Esophagus muscularis mucosa (tissue), 3 donors: ENCODE results near the gene CUL4A.

Experiments
- CTCF ChIP-seq, 3 experiments: fragments of 200-600 bp in 2 of 3; fragments of 450-650 bp in 1 of 3; sonication (generic) in 2 of 3; IDR thresholded peaks; one replicate each; pipeline ENCODE4 v1.5.1; 2017 to 2019; ENCODE audit warnings: antibody characterized with exemption in 3 of 3, mild to moderate bottlenecking in 2 of 3, moderate library complexity in 1 of 3
- POLR2A ChIP-seq: fragments of 450-650 bp; IDR thresholded peaks from one replicate; pipeline ENCODE4 v1.6.1; 2017; ENCODE audit warnings: antibody characterized with exemption, moderate library complexity, mild to moderate bottlenecking, low read depth
- POLR2AphosphoS5 ChIP-seq, 2 donors: sonication (generic); formaldehyde crosslinking; IDR thresholded peaks; one replicate each; pipeline ENCODE4 v1.6.1; 2017; ENCODE audit warnings: antibody characterized with exemption in 2 of 2

GRCh38 chr13:113252516-113253095 lies 43.2 kb downstream of the CUL4A start:
- TF ChIP-seq CTCF (IDR thresholded peaks at IDR 0.05) (no peak), POLR2AphosphoS5 (IDR thresholded peaks at IDR 0.05) (no peak), POLR2A (no peak)
